A549 (cell line): ENCODE data around the gene ICAM5. TPM values are rescaled to one million over a fixed set of nuclear protein-coding genes. Genes with fewer than 3 reads are reported as not detected.

Experiments used
- ATAC-seq, 2 experiments: fragments of 200-7000 bp in 1 of 2; fragments of >200 bp in 1 of 2; cut with Nextera tagmentation in 1 of 2; cut with Tn5 transposase in 1 of 2; 3 replicates each; pipeline versions ENCODE4 v1.8.0 to v1.9.1; 2018 to 2020; ENCODE audit warnings: mild to moderate bottlenecking in 1 of 2, moderate library complexity in 1 of 2
- CTCF ChIA-PET: fragments of 300-600 bp; sonication (Branson Sonifier 250); formaldehyde crosslinking; extraction: SDS; loops from one replicate; lab custom pipeline; 2021; ENCODE audit warnings: antibody characterized with exemption, inconsistent platforms; lab: Yijun Ruan, JAX
- POLR2A ChIA-PET: fragments of 350-600 bp; formaldehyde crosslinking; extraction: SDS; loops from one replicate; lab custom pipeline; 2021; ENCODE audit warnings: antibody characterized with exemption, inconsistent platforms; lab: Yijun Ruan, JAX
- DNase-seq, 2 experiments: peaks; one replicate each; pipeline versions ENCODE4 v3.0.0 to v3.0.0-alpha.2; 2011 to 2016; ENCODE audit warnings: low read depth in 1 of 2, low spot score in 1 of 2
- FAIRE-seq: peaks from 2 replicates; lab custom pipeline; 2011; peaks lifted over from hg19 to GRCh38; lab: Jason Lieb, UNC
- H3K27ac ChIP-seq, 2 experiments: fragments of >200 bp; sonication (Bioruptor Twin); formaldehyde crosslinking; 3 replicates each; pipeline ENCODE4 v1.5.1; 2016 to 2017
- H3K4me1 ChIP-seq: fragments of >200 bp; sonication (Bioruptor Twin); formaldehyde crosslinking; 3 replicates; pipeline ENCODE4 v1.6.1; 2016
- H3K4me2 ChIP-seq: fragments of >200 bp; sonication (Bioruptor Twin); formaldehyde crosslinking; 3 replicates; pipeline ENCODE4 v1.6.1; 2016
- H3K4me3 ChIP-seq: fragments of >200 bp; sonication (Bioruptor Twin); formaldehyde crosslinking; 3 replicates; pipeline ENCODE4 v1.5.1; 2016
- H3K9me3 ChIP-seq: fragments of >200 bp; sonication (Bioruptor Twin); formaldehyde crosslinking; 3 replicates; pipeline ENCODE4 v1.6.1; 2016
- BHLHE40 ChIP-seq: IDR thresholded peaks from 2 replicates; pipeline ENCODE4 v1.6.1; 2012; ENCODE audit warnings: low read depth, low read length, inconsistent platforms
- CEBPB ChIP-seq, 2 experiments: fragments of >200 bp in 1 of 2; sonication (Bioruptor Twin) in 1 of 2; formaldehyde crosslinking in 1 of 2; IDR thresholded peaks; 2 replicates each; pipeline ENCODE4 v1.6.1; 2012 to 2016
- CHD4 ChIP-seq: fragments of 200-600 bp; sonication (generic); IDR thresholded peaks from 2 replicates; pipeline ENCODE4 v1.6.1; 2016; ENCODE audit warnings: antibody characterized with exemption, mild to moderate bottlenecking, borderline replicate concordance
- EHF ChIP-seq: fragments of 250-450 bp; sonication (Bioruptor Pico); IDR thresholded peaks from 2 replicates; pipeline ENCODE4 v1.5.0; 2020; ENCODE audit warnings: mild to moderate bottlenecking
- ESRRA ChIP-seq: fragments of 150-350 bp; IDR thresholded peaks from 2 replicates; pipeline ENCODE4 v1.6.1; 2014; ENCODE audit warnings: mild to moderate bottlenecking, low read length, borderline replicate concordance
- FOSL2 ChIP-seq, 2 experiments: fragments of 450-650 bp in 1 of 2; fragments of >200 bp in 1 of 2; sonication (Bioruptor Twin) in 1 of 2; formaldehyde crosslinking; IDR thresholded peaks; 2 replicates each; pipeline versions ENCODE4 v1.5.0 to v1.6.1; 2016 to 2020; ENCODE audit warnings: mild to moderate bottlenecking in 1 of 2, moderate library complexity in 1 of 2
- GATA3 ChIP-seq: IDR thresholded peaks from 2 replicates; pipeline ENCODE4 v1.6.1; 2012; ENCODE audit warnings: borderline replicate concordance
- HOXB13 ChIP-seq: fragments of 250-450 bp; sonication (Bioruptor Pico); IDR thresholded peaks from 2 replicates; pipeline ENCODE4 v1.5.0; 2020; ENCODE audit warnings: low read depth, mild to moderate bottlenecking, moderate library complexity
- JUN ChIP-seq, 2 experiments: fragments of >200 bp; sonication (Bioruptor Twin); formaldehyde crosslinking; IDR thresholded peaks; 2 replicates in 1 of 2; 3 replicates in 1 of 2; pipeline ENCODE4 v1.6.1; 2016 to 2017
- JUNB ChIP-seq: fragments of >200 bp; sonication (Bioruptor Twin); formaldehyde crosslinking; IDR thresholded peaks from 2 replicates; pipeline ENCODE4 v1.6.1; 2016
- KDM1A ChIP-seq: fragments of 200-600 bp; sonication (generic); IDR thresholded peaks from 2 replicates; pipeline ENCODE4 v1.6.1; 2016; ENCODE audit warnings: low read depth, mild to moderate bottlenecking
- MAFK ChIP-seq: fragments of 450-650 bp; IDR thresholded peaks from 2 replicates; pipeline ENCODE4 v1.6.1; 2014; ENCODE audit not compliant: partially characterized antibody
- MYC ChIP-seq: IDR thresholded peaks from 2 replicates; pipeline ENCODE4 v1.6.1; 2012; ENCODE audit warnings: mild to moderate bottlenecking, inconsistent platforms, low read length, improper control_type of control experiment, borderline replicate concordance
- NPAS2 ChIP-seq: fragments of 250-450 bp; sonication (Bioruptor Pico); IDR thresholded peaks from 2 replicates; pipeline ENCODE4 v1.8.0; 2022; ENCODE audit warnings: mild to moderate bottlenecking, moderate library complexity, borderline replicate concordance
- NR3C1 ChIP-seq: fragments of >200 bp; sonication (Bioruptor Twin); formaldehyde crosslinking; IDR thresholded peaks from 3 replicates; pipeline ENCODE4 v1.6.1; 2017
- PHF8 ChIP-seq: fragments of 200-600 bp; sonication (generic); IDR thresholded peaks from 2 replicates; pipeline ENCODE4 v1.6.1; 2016; ENCODE audit warnings: low read depth, mild to moderate bottlenecking, antibody characterized with exemption, moderate library complexity, borderline replicate concordance
- POLR2A ChIP-seq: IDR thresholded peaks from 2 replicates; pipeline ENCODE4 v1.6.1; 2012; ENCODE audit warnings: mild to moderate bottlenecking, low read length
- RFX5 ChIP-seq: fragments of 450-650 bp; IDR thresholded peaks from 2 replicates; pipeline ENCODE4 v1.7.1; 2014; ENCODE audit warnings: antibody characterized with exemption, mild to moderate bottlenecking, moderate library complexity
- RNF2 ChIP-seq: fragments of 200-600 bp; sonication (generic); IDR thresholded peaks from 2 replicates; pipeline ENCODE4 v1.6.1; 2016; ENCODE audit warnings: low read depth, mild to moderate bottlenecking, antibody characterized with exemption, moderate library complexity, borderline replicate concordance
- SMC3 ChIP-seq: fragments of >200 bp; sonication (Bioruptor Twin); formaldehyde crosslinking; IDR thresholded peaks from 3 replicates; pipeline ENCODE4 v1.6.1; 2018; ENCODE audit warnings: inconsistent platforms
- SREBF2 ChIP-seq: fragments of 450-650 bp; IDR thresholded peaks from 2 replicates; pipeline ENCODE4 v1.6.1; 2014; ENCODE audit warnings: mild to moderate bottlenecking, moderate library complexity
- TP53 ChIP-seq: fragments of 250-450 bp; sonication (Bioruptor Pico); IDR thresholded peaks from 2 replicates; pipeline ENCODE4 v1.5.0; 2021; ENCODE audit warnings: mild to moderate bottlenecking, moderate library complexity
- ZNF302 ChIP-seq: fragments of 250-450 bp; sonication (Bioruptor Pico); IDR thresholded peaks from 2 replicates; pipeline ENCODE4 v1.9.0; 2021; ENCODE audit warnings: inconsistent platforms, mild to moderate bottlenecking, moderate library complexity
- WGBS: methylation state at CpG from one replicate; pipeline ENCODE4 v1.1.6; 2017; ENCODE audit errors: missing lambda C conversion rate; 5-methylcytosine and 5-hydroxymethylcytosine counted together
- polyA plus RNA-seq, 4 experiments: library from polyadenylated mRNA; depleted of rRNA in 3 of 4; stranded (reverse); fragments of >200 nt; fragmentation: RNase III in 1 of 4; extraction: RNeasy Plus Mini Kit Qiagen cat#74134 plus additional on column Dnase treatment in 1 of 4; gene quantifications; 2 replicates in 3 of 4; 3 replicates in 1 of 4; pipeline ENCODE4 v1.2.3, GENCODE V29; 2011 to 2017
- TF ChIP-seq, protein P1 (sequence below): fragments of 200-600 bp; sonication (generic); IDR thresholded peaks from 2 replicates; pipeline ENCODE4 v1.6.1; 2016; ENCODE audit warnings: antibody characterized with exemption, mild to moderate bottlenecking, moderate library complexity
- TF ChIP-seq, protein P2 (sequence below): fragments of >200 bp; sonication (Bioruptor Twin); formaldehyde crosslinking; IDR thresholded peaks from 2 replicates; pipeline ENCODE4 v1.6.1; 2016
- TF ChIP-seq, protein P3 (sequence below): IDR thresholded peaks from 2 replicates; pipeline ENCODE4 v1.6.1; 2012
- TF ChIP-seq, protein P4 (sequence below): IDR thresholded peaks from 2 replicates; pipeline ENCODE4 v1.6.1; 2012; ENCODE audit warnings: low read depth, borderline replicate concordance
- TF ChIP-seq, protein P5 (sequence below): fragments of 250-450 bp; sonication (Bioruptor Pico); IDR thresholded peaks from 2 replicates; pipeline ENCODE4 v1.5.0; 2021; ENCODE audit warnings: mild to moderate bottlenecking, moderate library complexity, borderline replicate concordance

ICAM5 gene
- polyA plus RNA-seq, 2 of the 4 experiments (the other 2 are of a cell fraction), result 0.35 to 0.77 TPM

DNA sequence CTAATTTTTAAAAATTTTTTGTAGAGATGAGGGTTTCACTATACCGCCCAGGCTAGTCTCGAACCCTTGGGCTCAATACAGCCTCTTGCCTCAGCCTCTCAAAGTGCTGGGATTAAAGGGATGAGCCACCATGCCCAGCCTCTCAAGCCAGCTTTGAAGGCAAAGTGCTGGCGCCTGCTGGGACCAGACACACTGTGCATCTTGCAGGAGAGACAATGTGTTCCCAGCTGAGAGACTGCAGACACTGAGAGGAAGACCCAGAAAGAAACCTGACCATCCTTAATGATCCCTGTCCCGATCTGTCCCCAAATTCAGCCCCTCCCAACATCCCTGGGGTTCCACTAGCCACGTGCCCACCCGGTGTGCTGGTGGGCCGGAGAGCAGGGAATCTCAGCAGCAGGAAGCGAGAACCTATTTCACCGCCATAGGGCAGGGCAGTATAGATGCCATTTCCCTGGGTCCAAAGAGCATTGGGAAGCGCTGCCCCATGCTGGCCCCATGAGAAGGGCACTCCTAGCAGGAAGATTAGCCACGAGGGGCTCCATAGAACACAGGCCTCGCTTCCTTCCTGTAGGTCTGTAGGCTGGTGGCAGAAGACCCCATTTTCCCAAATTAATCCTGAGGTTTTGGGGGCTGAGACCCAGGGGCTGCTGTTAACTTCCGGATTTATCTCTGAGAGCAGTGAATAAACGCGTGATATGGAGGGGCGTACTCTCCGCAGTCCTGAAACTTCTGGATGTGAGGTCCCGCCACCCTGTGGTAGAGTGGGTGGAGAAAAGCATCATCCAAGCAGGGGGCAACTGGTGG is 42.6 kb downstream of the ICAM5 start:
- H3K27ac ChIP-seq, result peak overlapping the region; percentile 81 to 97
- POLR2A ChIA-PET, result interaction anchor here (1.2 to 2.5 kb wide), 5 partner anchors 9 to 48 kb away, joined by 3 to 12 read pairs (median 4); partner anchors contain the start of genes ICAM5 and TYK2
- no peak for FAIRE-seq
- peak in 1 of 2 experiments; percentile 3; a peak in 1 of 6 replicates for ATAC-seq
- peak overlapping the region; percentile 76 for H3K4me3 ChIP-seq
- no peak for TF ChIP-seq KDM1A
- TF ChIP-seq, protein P1, sequence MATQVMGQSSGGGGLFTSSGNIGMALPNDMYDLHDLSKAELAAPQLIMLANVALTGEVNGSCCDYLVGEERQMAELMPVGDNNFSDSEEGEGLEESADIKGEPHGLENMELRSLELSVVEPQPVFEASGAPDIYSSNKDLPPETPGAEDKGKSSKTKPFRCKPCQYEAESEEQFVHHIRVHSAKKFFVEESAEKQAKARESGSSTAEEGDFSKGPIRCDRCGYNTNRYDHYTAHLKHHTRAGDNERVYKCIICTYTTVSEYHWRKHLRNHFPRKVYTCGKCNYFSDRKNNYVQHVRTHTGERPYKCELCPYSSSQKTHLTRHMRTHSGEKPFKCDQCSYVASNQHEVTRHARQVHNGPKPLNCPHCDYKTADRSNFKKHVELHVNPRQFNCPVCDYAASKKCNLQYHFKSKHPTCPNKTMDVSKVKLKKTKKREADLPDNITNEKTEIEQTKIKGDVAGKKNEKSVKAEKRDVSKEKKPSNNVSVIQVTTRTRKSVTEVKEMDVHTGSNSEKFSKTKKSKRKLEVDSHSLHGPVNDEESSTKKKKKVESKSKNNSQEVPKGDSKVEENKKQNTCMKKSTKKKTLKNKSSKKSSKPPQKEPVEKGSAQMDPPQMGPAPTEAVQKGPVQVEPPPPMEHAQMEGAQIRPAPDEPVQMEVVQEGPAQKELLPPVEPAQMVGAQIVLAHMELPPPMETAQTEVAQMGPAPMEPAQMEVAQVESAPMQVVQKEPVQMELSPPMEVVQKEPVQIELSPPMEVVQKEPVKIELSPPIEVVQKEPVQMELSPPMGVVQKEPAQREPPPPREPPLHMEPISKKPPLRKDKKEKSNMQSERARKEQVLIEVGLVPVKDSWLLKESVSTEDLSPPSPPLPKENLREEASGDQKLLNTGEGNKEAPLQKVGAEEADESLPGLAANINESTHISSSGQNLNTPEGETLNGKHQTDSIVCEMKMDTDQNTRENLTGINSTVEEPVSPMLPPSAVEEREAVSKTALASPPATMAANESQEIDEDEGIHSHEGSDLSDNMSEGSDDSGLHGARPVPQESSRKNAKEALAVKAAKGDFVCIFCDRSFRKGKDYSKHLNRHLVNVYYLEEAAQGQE, result peak; percentile 17; the same call in 1 of the 2 replicates
- no peak for DNase-seq
- WGBS, result 36% methylated on average over 11 of the region's 18 CpGs
- H3K4me1 ChIP-seq, result peaks cover 11% of the 10 kb centered on the region; the same call in 1 of the 3 replicates
- CTCF ChIA-PET, result interaction anchor here (1.2 to 2.0 kb wide), 3 partner anchors 8 to 62 kb away, joined by 3 to 9 read pairs (median 4); partner anchors contain the start of gene ICAM1
- no peaks in the 10 kb centered on the region for H3K9me3 ChIP-seq
- H3K4me2 ChIP-seq, result peak overlapping the region; percentile 100

DNA sequence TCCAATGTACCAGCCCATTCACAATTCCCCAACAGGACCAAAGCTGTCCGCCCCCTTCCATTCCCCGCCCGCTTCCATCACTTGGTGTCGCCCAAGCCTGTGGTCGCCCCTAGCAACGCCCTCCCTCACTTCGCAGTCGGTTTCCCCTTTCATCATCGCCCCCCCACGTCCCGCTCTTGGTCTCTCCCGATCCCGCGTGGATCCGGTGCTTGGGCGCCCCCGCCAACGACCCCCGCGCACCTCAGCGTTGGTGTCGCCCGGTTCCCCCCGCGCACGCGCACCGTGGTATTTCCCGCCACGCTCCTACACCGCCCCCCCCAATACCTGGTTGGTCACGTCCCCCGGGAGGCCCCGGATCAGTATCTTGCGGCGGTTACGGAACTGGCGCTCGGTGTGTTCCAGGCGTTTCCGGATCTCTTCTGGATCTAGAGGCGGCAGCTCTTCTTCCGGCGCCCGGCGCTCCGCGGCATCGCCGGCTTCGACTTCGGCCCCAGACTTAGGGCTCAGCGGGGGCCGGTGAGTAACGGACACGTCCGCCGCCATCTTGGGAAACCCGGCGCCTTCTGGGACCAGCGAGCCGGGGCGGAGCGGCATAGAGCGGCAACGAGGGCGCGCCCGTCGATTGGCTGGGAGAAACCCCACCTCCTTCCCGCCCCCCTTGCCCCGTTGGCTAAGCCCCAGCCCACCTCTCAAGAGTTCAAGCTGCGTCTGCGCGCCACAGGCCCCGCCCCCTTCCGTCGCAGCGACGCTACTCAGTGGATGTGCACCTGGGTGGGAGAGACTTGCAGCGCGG is 43.4 kb downstream of the ICAM5 start, which contains the start of gene RAVER1:
TSS of gene RAVER1 (minus strand) at position 565 of the 793 bp plus-strand sequence. CDS start at position 543, 22 bp downstream.
- Histone ChIP-seq H3K27ac (peak within 1 kb of the TSS; percentile 81 to 97), H3K4me2 (peak within 1 kb of the TSS; percentile 100), H3K9me3 (no peaks in the 10 kb centered on the region), H3K4me3 (peak within 1 kb of the TSS; percentile 76), H3K4me1 (peaks cover 11% of the 10 kb centered on the region; the same call in 1 of the 3 replicates)
- FAIRE-seq (no peak), DNase-seq (peak; percentile 88 to 97), ATAC-seq (peak; percentile 77 to 88)
- WGBS, result 4% methylated on average over 4 of the region's 82 CpGs
- ChIA-PET CTCF (interaction anchor here (0.8 to 2.0 kb wide), 5 partner anchors 9 to 83 kb away, joined by 3 to 9 read pairs (median 3); partner anchors contain the start of gene ICAM1), POLR2A (interaction anchor here (0.6 to 2.5 kb wide), 11 partner anchors 10 to 64 kb away, joined by 3 to 12 read pairs (median 4); partner anchors contain the start of genes ICAM5 and TYK2)
- TF ChIP-seq, protein P2, sequence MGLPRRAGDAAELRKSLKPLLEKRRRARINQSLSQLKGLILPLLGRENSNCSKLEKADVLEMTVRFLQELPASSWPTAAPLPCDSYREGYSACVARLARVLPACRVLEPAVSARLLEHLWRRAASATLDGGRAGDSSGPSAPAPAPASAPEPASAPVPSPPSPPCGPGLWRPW, result no peak
- TF ChIP-seq POLR2A (peak; percentile 70), JUN (IDR thresholded peaks at IDR 0.05) (peak in 1 of 2 experiments; percentile 76; a peak in 3 of 5 replicates), CHD4 (no peak), RNF2 (no peak), PHF8 (peak; percentile 81; the same call in 1 of the 2 replicates), HOXB13 (no peak), TP53 (CRISPR knock-in tag) (no peak), MYC (peak; percentile 15; the same call in 1 of the 2 replicates), ESRRA (no peak), GATA3 (peak; percentile 74), FOSL2 (IDR thresholded peaks at IDR 0.05) (no peak), FOSL2 (CRISPR knock-in tag; IDR thresholded peaks at IDR 0.05) (peak; percentile 33; the same call in 1 of the 2 replicates), MAFK (no peak), CEBPB (IDR thresholded peaks at IDR 0.05) (no peak), SREBF2 (no peak), NR3C1 (no peak), NPAS2 (CRISPR knock-in tag) (no peak), BHLHE40 (no peak), RFX5 (no peak), ZNF302 (CRISPR knock-in tag) (no peak), SMC3 (no peak), EHF (no peak), JUNB (no peak)
- TF ChIP-seq, protein P3, sequence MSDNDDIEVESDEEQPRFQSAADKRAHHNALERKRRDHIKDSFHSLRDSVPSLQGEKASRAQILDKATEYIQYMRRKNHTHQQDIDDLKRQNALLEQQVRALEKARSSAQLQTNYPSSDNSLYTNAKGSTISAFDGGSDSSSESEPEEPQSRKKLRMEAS, result peak; percentile 74
- TF ChIP-seq, protein P4, sequence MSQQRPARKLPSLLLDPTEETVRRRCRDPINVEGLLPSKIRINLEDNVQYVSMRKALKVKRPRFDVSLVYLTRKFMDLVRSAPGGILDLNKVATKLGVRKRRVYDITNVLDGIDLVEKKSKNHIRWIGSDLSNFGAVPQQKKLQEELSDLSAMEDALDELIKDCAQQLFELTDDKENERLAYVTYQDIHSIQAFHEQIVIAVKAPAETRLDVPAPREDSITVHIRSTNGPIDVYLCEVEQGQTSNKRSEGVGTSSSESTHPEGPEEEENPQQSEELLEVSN, result no peak; the same call in 1 of the 2 replicates
- TF ChIP-seq, protein P5, sequence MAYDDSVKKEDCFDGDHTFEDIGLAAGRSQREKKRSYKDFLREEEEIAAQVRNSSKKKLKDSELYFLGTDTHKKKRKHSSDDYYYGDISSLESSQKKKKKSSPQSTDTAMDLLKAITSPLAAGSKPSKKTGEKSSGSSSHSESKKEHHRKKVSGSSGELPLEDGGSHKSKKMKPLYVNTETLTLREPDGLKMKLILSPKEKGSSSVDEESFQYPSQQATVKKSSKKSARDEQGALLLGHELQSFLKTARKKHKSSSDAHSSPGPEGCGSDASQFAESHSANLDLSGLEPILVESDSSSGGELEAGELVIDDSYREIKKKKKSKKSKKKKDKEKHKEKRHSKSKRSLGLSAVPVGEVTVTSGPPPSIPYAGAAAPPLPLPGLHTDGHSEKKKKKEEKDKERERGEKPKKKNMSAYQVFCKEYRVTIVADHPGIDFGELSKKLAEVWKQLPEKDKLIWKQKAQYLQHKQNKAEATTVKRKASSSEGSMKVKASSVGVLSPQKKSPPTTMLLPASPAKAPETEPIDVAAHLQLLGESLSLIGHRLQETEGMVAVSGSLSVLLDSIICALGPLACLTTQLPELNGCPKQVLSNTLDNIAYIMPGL (CRISPR knock-in tag), result no peak
